Measurements from ENCODE around the gene KCTD20.
"Not testable (repeated sequence)": the region's sequence is repeated elsewhere in the genome, so short reads cannot be mapped to it uniquely, and the experiment has no call there.

KCTD20 gene

GRCh38 chr6:36442671-36443470 lies at the start of gene KCTD20, which contains the start of gene PXT1:
KCTD20 (plus strand) TSS chr6:36443000; CDS start chr6:36470098, 27,098 bp downstream.
PXT1 (minus strand) TSS chr6:36442854; CDS start chr6:36426082, 16,772 bp downstream.
- peak; percentile 86 for DNase-seq (ENCODE audit: low read depth)

- DNase-seq (ENCODE audit: low read depth): no peak
These were observed 42.8 kb upstream of the KCTD20 start for GRCh38 chr6:36399970-36400369.

- no peak for DNase-seq (ENCODE audit: low read depth)
These were observed 40.3 kb upstream of the KCTD20 start for GRCh38 chr6:36402481-36402880.

- no peak for DNase-seq (ENCODE audit: low read depth)
These were observed 38.6 kb upstream of the KCTD20 start for GRCh38 chr6:36404164-36404563.

GRCh38 chr6:36409718-36410117 lies 33.1 kb upstream of the KCTD20 start:
- DNase-seq (ENCODE audit: low read depth): not testable (repeated sequence)

GRCh38 chr6:36413489-36414480 lies 29.0 kb upstream of the KCTD20 start:
- DNase-seq (ENCODE audit: low read depth): no peak

- no peak for DNase-seq (ENCODE audit: low read depth)
These were observed 28.3 kb upstream of the KCTD20 start for GRCh38 chr6:36414481-36414880.

- DNase-seq (ENCODE audit: low read depth): no peak
These were observed 24.2 kb upstream of the KCTD20 start for GRCh38 chr6:36418558-36418957.

- no peak for DNase-seq (ENCODE audit: low read depth)
These were observed 23.5 kb upstream of the KCTD20 start for GRCh38 chr6:36419310-36419709.

GRCh38 chr6:36422714-36423100 lies 20.1 kb upstream of the KCTD20 start:
- DNase-seq (ENCODE audit: low read depth): no peak

GRCh38 chr6:36423101-36423824 lies 19.5 kb upstream of the KCTD20 start:
- DNase-seq (ENCODE audit: low read depth): peak; percentile 99

GRCh38 chr6:36426622-36427021 lies 16.2 kb upstream of the KCTD20 start:
- no peak for DNase-seq (ENCODE audit: low read depth)

GRCh38 chr6:36428911-36429310 lies 13.9 kb upstream of the KCTD20 start:
- DNase-seq (ENCODE audit: low read depth): no peak

- peak; percentile 53 for DNase-seq (ENCODE audit: low read depth)
These were observed 12.4 kb upstream of the KCTD20 start for GRCh38 chr6:36430351-36430750.

GRCh38 chr6:36431197-36431596 lies 11.6 kb upstream of the KCTD20 start:
- DNase-seq (ENCODE audit: low read depth): no peak

- DNase-seq (ENCODE audit: low read depth): peak; percentile 31
These were observed 10.6 kb upstream of the KCTD20 start for GRCh38 chr6:36432151-36432671.

GRCh38 chr6:36436466-36436865 lies 6.3 kb upstream of the KCTD20 start:
- DNase-seq (ENCODE audit: low read depth): peak; percentile 49

- DNase-seq (ENCODE audit: low read depth): peak; percentile 100
These were observed 1.4 kb upstream of the KCTD20 start for GRCh38 chr6:36441307-36441894.

- peak; percentile 5 for DNase-seq (ENCODE audit: low read depth)
These were observed 613 bp upstream of the KCTD20 start for GRCh38 chr6:36442103-36442670.

GRCh38 chr6:36443471-36444428 lies 950 bp downstream of the KCTD20 start:
- peak; percentile 18 for DNase-seq (ENCODE audit: low read depth)
